PC-3 (cell line): Measurements from ENCODE around the gene EMC9. TPM values are rescaled to one million over a fixed set of nuclear protein-coding genes. Genes with fewer than 3 reads are reported as not detected.

ENCODE experiments used
- ATAC-seq: fragments of 200-7000 bp; cut with Tn5 transposase; 2 replicates; pipeline ENCODE4 v1.9.1; 2020; ENCODE audit warnings: mild to moderate bottlenecking, moderate library complexity
- BruUV-seq: library from RNA; stranded (reverse); fragments of 400-500 nt; replicated peaks from 2 replicates; lab custom pipeline; 2021; lab: Mats Ljungman, UMichigan
- CTCF ChIA-PET: fragments of 300-600 bp; sonication (Branson Sonifier 250); formaldehyde crosslinking; loops from one replicate; lab custom pipeline; 2022; ENCODE audit warnings: antibody characterized with exemption; lab: Charles Lee
- POLR2A ChIA-PET: fragments of 300-600 bp; sonication (Branson Sonifier 250); formaldehyde crosslinking; loops from one replicate; lab custom pipeline; 2022; ENCODE audit warnings: antibody characterized with exemption; ENCODE audit not compliant: unreplicated experiment; lab: Charles Lee
- DNase-seq: peaks from one replicate; pipeline ENCODE4 v3.0.0-alpha.2; 2015
- H2AFZ ChIP-seq: fragments of 300-600 bp; sonication (generic); 2 replicates; pipeline ENCODE4 v1.6.0; 2016; ENCODE audit warnings: antibody characterized with exemption, low read length
- H3F3A ChIP-seq: fragments of 300-600 bp; sonication (generic); one replicate; pipeline ENCODE4 v1.6.0; 2017; ENCODE audit warnings: antibody characterized with exemption, low read length, control low read depth, mild to moderate bottlenecking; ENCODE audit not compliant: unreplicated experiment
- H3K27ac ChIP-seq: fragments of 300-600 bp; sonication (generic); 2 replicates; pipeline ENCODE4 v1.5.1; 2016; ENCODE audit warnings: mild to moderate bottlenecking, low read length
- H3K27me3 ChIP-seq: fragments of 300-600 bp; sonication (generic); 2 replicates; pipeline ENCODE4 v1.6.1; 2016; ENCODE audit warnings: low read length, mixed read lengths
- H3K36me3 ChIP-seq: fragments of 300-600 bp; sonication (generic); 2 replicates; pipeline ENCODE4 v1.6.1; 2016; ENCODE audit warnings: low read depth, mixed run types, low read length, mixed read lengths
- H3K4me1 ChIP-seq: fragments of 300-600 bp; sonication (generic); 2 replicates; pipeline ENCODE4 v1.5.1; 2016; ENCODE audit warnings: low read length; ENCODE audit not compliant: insufficient read depth
- H3K4me2 ChIP-seq: fragments of 300-600 bp; sonication (generic); 2 replicates; pipeline ENCODE4 v1.6.0; 2016; ENCODE audit warnings: low read length
- H3K4me3 ChIP-seq: fragments of 300-600 bp; sonication (generic); 2 replicates; pipeline ENCODE4 v1.5.1; 2016; ENCODE audit warnings: mild to moderate bottlenecking, low read length, mixed read lengths
- H3K79me2 ChIP-seq: fragments of 300-600 bp; sonication (generic); 2 replicates; pipeline ENCODE4 v1.6.1; 2017; ENCODE audit warnings: low read length, mixed read lengths
- H3K9ac ChIP-seq: fragments of 300-600 bp; sonication (generic); 2 replicates; pipeline ENCODE4 v1.6.0; 2016; ENCODE audit warnings: mild to moderate bottlenecking, low read length
- H3K9me2 ChIP-seq: fragments of 300-600 bp; sonication (generic); replicated peaks from 2 replicates; pipeline ENCODE4 v1.6.1; 2016; ENCODE audit warnings: mixed run types, low read length, mixed read lengths
- H3K9me3 ChIP-seq: fragments of 300-600 bp; sonication (generic); 2 replicates; pipeline ENCODE4 v1.6.1; 2016; ENCODE audit warnings: low read length, mixed read lengths
- H4K20me1 ChIP-seq: fragments of 300-600 bp; sonication (generic); 2 replicates; pipeline ENCODE4 v1.6.1; 2016; ENCODE audit warnings: low read length, mixed read lengths
- CTCF ChIP-seq: fragments of 300-600 bp; sonication (generic); conservative IDR thresholded peaks from 2 replicates; pipeline ENCODE4 v1.5.1; 2017; ENCODE audit warnings: antibody characterized with exemption, low read depth, mild to moderate bottlenecking, low read length
- EZH2 ChIP-seq: fragments of 300-600 bp; sonication (generic); IDR thresholded peaks from one replicate; pipeline ENCODE4 v1.6.1; 2017; ENCODE audit warnings: antibody characterized with exemption, mild to moderate bottlenecking, low read length; ENCODE audit not compliant: unreplicated experiment
- EZH2phosphoT487 ChIP-seq: fragments of 300-600 bp; sonication (generic); IDR thresholded peaks from 2 replicates; pipeline ENCODE4 v1.6.1; 2018; ENCODE audit warnings: mild to moderate bottlenecking, antibody characterized with exemption, low read length, borderline replicate concordance
- intact Hi-C: fragments of 100-400 bp; cut with micrococcal nuclease; formaldehyde crosslinking; loops from 2 replicates; pipeline ENCODE4 v1.9.0; 2023
- total RNA-seq: library from RNA; depleted of rRNA; stranded (reverse); fragments of >200 nt; gene quantifications from 2 replicates; pipeline ENCODE4 v1.2.3, GENCODE V29; 2014

EMC9 gene
- total RNA-seq, 1 experiment from 2014 or later = 30.1 TPM

- H3K27ac ChIP-seq = no peak overlapping the region
- no TSS peak for BruUV-seq
- no peak overlapping the region for H3K4me3 ChIP-seq
- CTCF ChIA-PET = no interaction called here
- no peaks in the 10 kb centered on the region for H3K9me3 ChIP-seq
- ATAC-seq (no peak), DNase-seq (no peak)
- H3F3A ChIP-seq = no peaks in the 10 kb centered on the region
- no peak overlapping the region for H3K9ac ChIP-seq
- no peaks in the 10 kb centered on the region for H3K9me2 ChIP-seq
- no peak for TF ChIP-seq EZH2
- TF ChIP-seq EZH2phosphoT487 = no peak
- no peak for TF ChIP-seq CTCF
- H3K36me3 ChIP-seq = no peaks in the 10 kb centered on the region
- H3K27me3 ChIP-seq = no peaks in the 10 kb centered on the region
- no peak overlapping the region for H2AFZ ChIP-seq
- H3K4me2 ChIP-seq = no peak overlapping the region
- no peaks in the 10 kb centered on the region for H3K4me1 ChIP-seq
- POLR2A ChIA-PET = no interaction called here
- H3K79me2 ChIP-seq = no peaks in the 10 kb centered on the region
- H4K20me1 ChIP-seq = no peaks in the 10 kb centered on the region
- intact Hi-C loops = no loop called here
Measured at GRCh38 chr14:24172261-24172860, 31.0 kb upstream of the EMC9 start.

DNA sequence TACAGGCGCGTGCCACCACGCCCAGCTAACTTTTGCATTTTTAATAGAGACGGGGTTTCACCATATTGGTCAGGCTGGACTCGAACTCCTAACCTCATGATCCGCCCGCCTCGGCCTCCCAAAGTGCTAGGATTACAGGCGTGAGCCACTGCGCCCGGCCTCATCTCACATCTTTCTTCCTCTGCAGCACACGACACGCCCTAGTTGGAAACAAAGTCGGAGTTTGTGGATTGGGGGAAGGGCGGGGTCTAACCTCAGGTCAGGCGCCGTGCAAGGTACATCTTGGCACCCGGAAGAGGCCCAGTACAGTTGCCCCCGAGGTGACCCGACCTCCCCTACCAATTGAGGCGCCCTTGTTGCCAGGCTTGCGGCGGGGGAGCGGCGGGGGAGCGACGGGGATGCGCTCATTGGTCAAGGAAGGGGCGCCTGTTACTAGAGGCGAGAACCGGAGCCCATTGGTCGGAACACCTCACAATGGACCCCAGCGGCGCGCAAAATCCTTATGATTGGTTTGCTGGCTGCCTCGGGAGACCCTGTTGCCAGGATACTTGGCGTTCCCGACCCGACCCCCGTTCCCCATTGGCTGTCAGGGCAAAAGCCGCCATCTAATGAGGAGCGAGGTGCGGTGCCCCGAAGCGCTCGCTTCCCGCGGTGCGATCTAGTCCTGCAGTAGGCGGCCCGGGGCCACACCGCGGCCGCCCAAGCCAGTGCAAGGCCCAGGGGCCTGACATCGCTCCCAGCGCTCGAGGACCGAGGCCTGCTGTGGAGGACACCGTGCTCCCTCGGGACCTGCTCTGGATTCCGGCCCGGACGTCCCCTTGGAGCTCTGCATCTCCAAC lies 30.2 kb upstream of the EMC9 start, which contains the start of gene REC8:
TSS of gene REC8 (plus strand) at position 659 of the 839 bp plus-strand sequence. CDS start 473 bp downstream, outside the sequence.
- H3K9me3 ChIP-seq = no peaks in the 10 kb centered on the region
- no peaks in the 10 kb centered on the region for H4K20me1 ChIP-seq
- no peak within 1 kb of the TSS for H2AFZ ChIP-seq
- ATAC-seq (no peak), DNase-seq (no peak)
- H3K27me3 ChIP-seq = no peaks in the 10 kb centered on the region
- no peaks in the 10 kb centered on the region for H3K79me2 ChIP-seq
- ChIA-PET CTCF (no interaction called here), POLR2A (no interaction called here)
- H3K36me3 ChIP-seq = no peaks in the 10 kb centered on the region
- intact Hi-C loops = no loop called here
- no peak within 1 kb of the TSS for H3K4me3 ChIP-seq
- no peak within 1 kb of the TSS for H3K9ac ChIP-seq
- no peak within 1 kb of the TSS for H3K4me2 ChIP-seq
- no TSS peak for BruUV-seq
- no peak within 1 kb of the TSS for H3K27ac ChIP-seq
- TF ChIP-seq CTCF (no peak), EZH2 (no peak), EZH2phosphoT487 (no peak)
- H3K4me1 ChIP-seq = no peaks in the 10 kb centered on the region
- no peaks in the 10 kb centered on the region for H3F3A ChIP-seq
- no peaks in the 10 kb centered on the region for H3K9me2 ChIP-seq
